Thyroid gland (tissue), 4 donors: Measurements from ENCODE around the gene PHGDH. TPM values are rescaled to one million over a fixed set of nuclear protein-coding genes. Genes with fewer than 3 reads are reported as not detected.

Experiments used
- DNase-seq, 2 donors: peaks; one replicate each; pipeline ENCODE4 v3.0.0-alpha.2; 2019
- H3K27ac ChIP-seq, 3 donors: fragments of 200-600 bp; sonication (generic); 1 replicate in 2 of 3; 2 replicates in 1 of 3; pipeline ENCODE4 v1.5.1; 2016 to 2019; ENCODE audit warnings: mild to moderate bottlenecking in 1 of 3, moderate library complexity in 1 of 3
- H3K27me3 ChIP-seq: fragments of 200-600 bp; sonication (generic); one replicate; pipeline ENCODE4 v1.5.1; 2019
- H3K36me3 ChIP-seq, 2 donors: fragments of 200-600 bp; sonication (generic); one replicate each; pipeline ENCODE4 v1.5.1; 2016 to 2019
- H3K4me1 ChIP-seq, 2 donors: fragments of 200-600 bp; sonication (generic); one replicate each; pipeline ENCODE4 v1.5.1; 2017 to 2019
- H3K4me3 ChIP-seq, 3 donors: fragments of 200-600 bp; sonication (generic); replicated peaks in 1 of 3; 1 replicate in 2 of 3; 2 replicates in 1 of 3; pipeline ENCODE4 v1.5.1; 2016; ENCODE audit warnings: mild to moderate bottlenecking in 1 of 3
- H3K9me3 ChIP-seq: fragments of 200-600 bp; sonication (generic); one replicate; pipeline ENCODE4 v1.5.1; 2017
- POLR2A ChIP-seq, 2 donors: fragments of 450-650 bp; IDR thresholded peaks; one replicate each; pipeline ENCODE4 v1.6.1; 2017; ENCODE audit warnings: antibody characterized with exemption in 2 of 2, mild to moderate bottlenecking in 2 of 2, moderate library complexity in 1 of 2
- WGBS, 2 donors: methylation state at CpG; one replicate each; pipeline ENCODE4 v1.1.5; 2017; 5-methylcytosine and 5-hydroxymethylcytosine counted together
- intact Hi-C: fragments of 100-400 bp; cut with DNase I; formaldehyde crosslinking; loops from one replicate; pipeline ENCODE4 v1.15.1; 2023
- total RNA-seq, 4 donors: library from RNA; depleted of rRNA; stranded (reverse); fragments of >200 nt; gene quantifications; one replicate each; pipeline ENCODE4 v1.2.3, GENCODE V29; 2016
- TF ChIP-seq, protein P1 (sequence below), 6 experiments: fragments of 200-600 bp in 3 of 6; fragments of 450-650 bp in 3 of 6; sonication (generic) in 3 of 6; IDR thresholded peaks; one replicate each; pipeline ENCODE4 v1.5.1; 2016 to 2019; ENCODE audit warnings: antibody characterized with exemption in 6 of 6, mild to moderate bottlenecking in 2 of 6, inconsistent platforms in 1 of 6, moderate library complexity in 1 of 6

PHGDH gene
- total RNA-seq, 4 donors from 2014 or later, result 36.0 to 308 (median 102) TPM

GRCh38 chr1:119764220-119764619, 52.5 kb downstream of the PHGDH start:
- intact Hi-C loops, result no loop called here
- TF ChIP-seq, protein P1, sequence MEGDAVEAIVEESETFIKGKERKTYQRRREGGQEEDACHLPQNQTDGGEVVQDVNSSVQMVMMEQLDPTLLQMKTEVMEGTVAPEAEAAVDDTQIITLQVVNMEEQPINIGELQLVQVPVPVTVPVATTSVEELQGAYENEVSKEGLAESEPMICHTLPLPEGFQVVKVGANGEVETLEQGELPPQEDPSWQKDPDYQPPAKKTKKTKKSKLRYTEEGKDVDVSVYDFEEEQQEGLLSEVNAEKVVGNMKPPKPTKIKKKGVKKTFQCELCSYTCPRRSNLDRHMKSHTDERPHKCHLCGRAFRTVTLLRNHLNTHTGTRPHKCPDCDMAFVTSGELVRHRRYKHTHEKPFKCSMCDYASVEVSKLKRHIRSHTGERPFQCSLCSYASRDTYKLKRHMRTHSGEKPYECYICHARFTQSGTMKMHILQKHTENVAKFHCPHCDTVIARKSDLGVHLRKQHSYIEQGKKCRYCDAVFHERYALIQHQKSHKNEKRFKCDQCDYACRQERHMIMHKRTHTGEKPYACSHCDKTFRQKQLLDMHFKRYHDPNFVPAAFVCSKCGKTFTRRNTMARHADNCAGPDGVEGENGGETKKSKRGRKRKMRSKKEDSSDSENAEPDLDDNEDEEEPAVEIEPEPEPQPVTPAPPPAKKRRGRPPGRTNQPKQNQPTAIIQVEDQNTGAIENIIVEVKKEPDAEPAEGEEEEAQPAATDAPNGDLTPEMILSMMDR (IDR thresholded peaks at IDR 0.05), result no peak
- no peak for TF ChIP-seq POLR2A (IDR thresholded peaks at IDR 0.05)
- no peak for DNase-seq
- no peaks in the 10 kb centered on the region for H3K9me3 ChIP-seq
- H3K27ac ChIP-seq, result no peak overlapping the region
- H3K4me1 ChIP-seq, result peaks cover 13 to 18% of the 10 kb centered on the region in 2 donors
- 89 to 91% methylated on average over 6 of the region's 6 CpGs for WGBS, 2 donors
- no peaks in the 10 kb centered on the region for H3K27me3 ChIP-seq
- H3K36me3 ChIP-seq, result no peaks in the 10 kb centered on the region
- H3K4me3 ChIP-seq, result no peak overlapping the region

DNA sequence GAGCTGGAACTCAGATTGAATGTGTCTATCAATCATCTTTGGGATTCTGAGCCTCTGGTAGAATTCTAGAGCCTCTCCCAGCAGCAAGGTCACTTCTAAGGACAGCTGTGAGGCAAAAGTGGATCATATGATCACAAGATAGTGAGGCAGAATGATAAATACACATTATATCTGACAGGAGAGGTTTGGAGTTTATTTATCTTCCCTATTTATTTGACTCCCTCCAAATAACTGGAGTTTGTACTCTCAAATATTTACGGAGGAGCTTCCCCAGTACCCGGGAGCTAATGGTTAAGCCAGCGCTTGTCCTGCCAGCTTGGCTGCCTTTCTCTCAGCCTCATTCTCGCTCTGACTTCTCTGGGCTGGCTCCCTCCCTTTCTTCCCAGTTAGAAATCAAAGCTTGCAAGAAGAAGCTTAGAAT, 54.6 kb downstream of the PHGDH start:
- DNase-seq, result no peak
- H3K27me3 ChIP-seq, result no peaks in the 10 kb centered on the region
- TF ChIP-seq, protein P1 (IDR thresholded peaks at IDR 0.05), result no peak
- no peak for TF ChIP-seq POLR2A (IDR thresholded peaks at IDR 0.05)
- WGBS, 2 donors, result 68 to 75% methylated on average over 4 of the region's 4 CpGs
- H3K4me1 ChIP-seq, result peaks cover 22 to 27% of the 10 kb centered on the region in 2 donors
- peak overlapping the region in 1 of 3 donors; percentile 51 for H3K27ac ChIP-seq
- intact Hi-C loops, result no loop called here
- H3K9me3 ChIP-seq, result no peaks in the 10 kb centered on the region
- H3K4me3 ChIP-seq, result no peak overlapping the region
- H3K36me3 ChIP-seq, result no peaks in the 10 kb centered on the region

DNA sequence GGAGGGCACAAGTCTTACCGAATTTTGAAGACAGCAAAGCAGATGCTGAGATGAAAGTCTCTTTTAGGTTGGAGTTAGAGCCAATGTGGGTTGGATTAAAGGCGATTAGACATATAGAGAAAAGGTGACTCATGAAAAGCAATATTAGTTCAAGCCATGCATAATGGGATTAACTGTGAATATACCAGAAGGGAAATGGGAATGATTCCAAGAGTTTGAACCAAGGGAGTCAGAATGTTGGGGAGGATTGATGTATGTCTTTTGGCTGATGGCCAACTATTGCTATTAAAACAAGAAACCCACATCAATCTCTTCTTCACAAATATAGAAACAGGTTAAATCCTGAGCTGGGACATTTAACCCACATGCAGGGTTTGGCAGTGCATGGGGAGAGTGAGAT, 55.8 kb downstream of the PHGDH start:
- Histone ChIP-seq H3K27me3 (no peaks in the 10 kb centered on the region), H3K36me3 (no peaks in the 10 kb centered on the region), H3K27ac (no peak overlapping the region), H3K4me3 (no peak overlapping the region), H3K4me1 (peaks cover 27 to 34% of the 10 kb centered on the region in 2 donors), H3K9me3 (no peaks in the 10 kb centered on the region)
- intact Hi-C loops, result no loop called here
- DNase-seq, result no peak
- TF ChIP-seq, protein P1 (IDR thresholded peaks at IDR 0.05), result no peak
- TF ChIP-seq POLR2A (IDR thresholded peaks at IDR 0.05), result no peak
- 72 to 81% methylated on average over 2 of the region's 2 CpGs for WGBS, 2 donors

- Histone ChIP-seq H3K9me3 (no peaks in the 10 kb centered on the region), H3K4me3 (no peak within 1 kb of the TSS), H3K36me3 (no peaks in the 10 kb centered on the region), H3K27ac (peak within 1 kb of the TSS in 1 of 3 donors; percentile 13), H3K4me1 (peaks cover 35 to 47% of the 10 kb centered on the region in 2 donors), H3K27me3 (no peaks in the 10 kb centered on the region)
- intact Hi-C loops, result no loop called here
- no peak for TF ChIP-seq POLR2A (IDR thresholded peaks at IDR 0.05)
- TF ChIP-seq, protein P1 (IDR thresholded peaks at IDR 0.05), result no peak
- peak; percentile 47 to 58 for DNase-seq
- WGBS, 2 donors, result 54 to 58% methylated on average over 8 of the region's 8 CpGs
Measured at GRCh38 chr1:119768778-119769177, 57.0 kb downstream of the PHGDH start, which contains the start of gene HMGCS2. Gene HMGCS2 (minus strand): TSS chr1:119768905. CDS start chr1:119768844, 61 bp downstream.

DNA sequence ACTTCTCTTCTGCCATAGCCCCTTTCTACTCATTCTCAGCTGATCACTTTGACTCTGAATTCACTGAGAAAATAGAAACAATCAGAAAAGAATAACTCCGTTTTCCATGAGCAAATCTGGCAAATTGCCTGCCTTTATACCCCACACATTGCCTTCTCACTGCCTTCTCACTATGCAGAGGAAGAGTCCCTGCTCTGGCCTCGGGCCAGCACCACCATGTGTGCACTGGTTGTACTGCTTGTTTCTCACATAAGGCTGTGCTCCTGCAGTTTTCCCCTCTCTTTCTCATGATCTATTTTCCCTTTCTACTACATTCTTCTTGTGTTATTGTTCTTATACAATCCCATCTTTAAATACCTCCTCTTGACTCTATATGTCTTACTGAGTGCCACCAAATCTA, 59.3 kb downstream of the PHGDH start:
- H3K9me3 ChIP-seq, result no peaks in the 10 kb centered on the region
- H3K27ac ChIP-seq, result peak overlapping the region in 1 of 3 donors; percentile 55
- H3K27me3 ChIP-seq, result no peaks in the 10 kb centered on the region
- peak; percentile 63 to 65 for DNase-seq
- intact Hi-C loops, result no loop called here
- H3K36me3 ChIP-seq, result no peaks in the 10 kb centered on the region
- no peak overlapping the region for H3K4me3 ChIP-seq
- peaks cover 43 to 58% of the 10 kb centered on the region in 2 donors for H3K4me1 ChIP-seq
- WGBS, 2 donors, result 18 to 19% methylated on average over 2 of the region's 2 CpGs
- TF ChIP-seq, protein P1 (IDR thresholded peaks at IDR 0.05), result no peak
- no peak for TF ChIP-seq POLR2A (IDR thresholded peaks at IDR 0.05)
